BLaER1 (cell line): ENCODE measurements around the gene LGMN.
"Not testable (repeated sequence)": the region's sequence is repeated elsewhere in the genome, so short reads cannot be mapped to it uniquely, and the experiment has no call there.

Experiments
- H3K27ac ChIP-seq: shearing (Covaris generic); formaldehyde crosslinking; 2 replicates; pipeline ENCODE4 v1.8.1; 2022
- H3K27me3 ChIP-seq: shearing (Covaris generic); formaldehyde crosslinking; 2 replicates; pipeline ENCODE4 v1.8.1; 2022
- H3K36me3 ChIP-seq: shearing (Covaris generic); formaldehyde crosslinking; 2 replicates; pipeline ENCODE4 v1.8.1; 2022
- H3K4me1 ChIP-seq: shearing (Covaris generic); formaldehyde crosslinking; 2 replicates; pipeline ENCODE4 v1.8.1; 2022
- H3K4me2 ChIP-seq: shearing (Covaris generic); formaldehyde crosslinking; 2 replicates; pipeline ENCODE4 v1.8.1; 2022
- H3K4me3 ChIP-seq: shearing (Covaris generic); formaldehyde crosslinking; 2 replicates; pipeline ENCODE4 v1.8.1; 2022
- H3K9ac ChIP-seq: shearing (Covaris generic); formaldehyde crosslinking; 2 replicates; pipeline ENCODE4 v1.8.1; 2022
- H3K9me3 ChIP-seq: shearing (Covaris generic); formaldehyde crosslinking; 2 replicates; pipeline ENCODE4 v1.8.1; 2022
- H4K20me1 ChIP-seq: shearing (Covaris generic); formaldehyde crosslinking; 2 replicates; pipeline ENCODE4 v1.8.1; 2022
- Cebpa-rat ChIP-seq: shearing (Covaris generic); IDR thresholded peaks from 2 replicates; pipeline ENCODE4 v1.8.1; 2022

LGMN gene

DNA sequence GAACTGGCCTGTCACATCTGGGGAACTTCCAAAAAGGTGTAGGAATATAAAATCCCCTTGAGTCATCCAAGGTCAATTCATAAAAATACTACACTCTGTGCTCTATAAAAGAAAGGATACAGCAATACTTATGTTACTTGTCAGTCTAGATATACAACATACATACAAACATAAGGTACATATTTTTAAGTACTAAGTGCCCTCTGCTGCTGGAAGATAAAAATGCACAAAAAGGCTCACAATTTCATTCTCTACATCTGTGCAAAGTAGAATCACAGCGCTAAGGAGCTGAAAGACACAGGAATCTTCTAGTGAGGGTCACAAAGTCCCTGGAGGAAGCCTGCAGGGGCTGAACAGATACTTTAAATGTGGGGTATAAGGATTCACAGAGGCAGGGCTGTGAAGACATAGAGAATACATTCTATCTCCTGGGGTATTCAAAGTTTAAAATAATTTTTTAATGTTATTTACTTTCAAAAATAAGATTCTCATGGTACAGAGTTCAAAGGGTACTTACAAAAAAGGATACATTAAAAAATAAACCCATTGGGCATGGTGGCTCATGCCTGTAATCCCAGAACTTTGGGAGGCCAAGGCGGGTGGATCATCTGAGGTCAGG lies 35.5 kb upstream of the LGMN start:
- H3K4me3 ChIP-seq, result no peak overlapping the region
- H3K4me2 ChIP-seq, result no peak overlapping the region
- peaks cover 20% of the 10 kb centered on the region for H3K4me1 ChIP-seq

DNA sequence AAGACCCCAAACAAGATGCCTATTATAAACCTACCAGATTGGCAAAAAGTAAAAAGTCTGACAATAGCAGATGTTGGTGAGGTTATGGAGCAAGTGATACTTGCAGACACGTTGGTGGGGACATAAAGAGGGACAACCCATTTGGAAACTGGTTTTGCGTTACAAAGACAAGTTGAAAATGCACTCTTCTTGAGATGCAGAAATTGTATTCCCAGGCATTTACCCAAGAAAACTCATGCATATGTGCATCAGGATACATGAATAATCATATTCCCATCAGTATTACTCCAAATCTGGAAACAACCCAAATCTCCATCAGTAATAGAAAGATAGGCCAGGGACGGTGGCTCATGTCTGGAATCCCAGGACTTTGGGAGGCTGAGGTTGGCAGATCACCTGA lies 32.9 kb upstream of the LGMN start:
- Histone ChIP-seq H3K27me3 (no peaks in the 10 kb centered on the region), H3K4me2 (no peak overlapping the region), H4K20me1 (no peaks in the 10 kb centered on the region), H3K36me3 (no peaks in the 10 kb centered on the region), H3K4me3 (no peak overlapping the region), H3K9ac (no peak overlapping the region), H3K9me3 (no peaks in the 10 kb centered on the region), H3K27ac (no peak overlapping the region), H3K4me1 (peaks cover 41% of the 10 kb centered on the region)
- TF ChIP-seq Cebpa-rat, result no peak

More for the DNA sequence above, 35.5 kb upstream of the LGMN start:
- H3K27me3 ChIP-seq, result no peaks in the 10 kb centered on the region
- no peaks in the 10 kb centered on the region for H4K20me1 ChIP-seq
- H3K27ac ChIP-seq, result no peak overlapping the region
- no peak for TF ChIP-seq Cebpa-rat
- no peak overlapping the region for H3K9ac ChIP-seq
- peaks cover 15% of the 10 kb centered on the region for H3K9me3 ChIP-seq
- no peaks in the 10 kb centered on the region for H3K36me3 ChIP-seq

DNA sequence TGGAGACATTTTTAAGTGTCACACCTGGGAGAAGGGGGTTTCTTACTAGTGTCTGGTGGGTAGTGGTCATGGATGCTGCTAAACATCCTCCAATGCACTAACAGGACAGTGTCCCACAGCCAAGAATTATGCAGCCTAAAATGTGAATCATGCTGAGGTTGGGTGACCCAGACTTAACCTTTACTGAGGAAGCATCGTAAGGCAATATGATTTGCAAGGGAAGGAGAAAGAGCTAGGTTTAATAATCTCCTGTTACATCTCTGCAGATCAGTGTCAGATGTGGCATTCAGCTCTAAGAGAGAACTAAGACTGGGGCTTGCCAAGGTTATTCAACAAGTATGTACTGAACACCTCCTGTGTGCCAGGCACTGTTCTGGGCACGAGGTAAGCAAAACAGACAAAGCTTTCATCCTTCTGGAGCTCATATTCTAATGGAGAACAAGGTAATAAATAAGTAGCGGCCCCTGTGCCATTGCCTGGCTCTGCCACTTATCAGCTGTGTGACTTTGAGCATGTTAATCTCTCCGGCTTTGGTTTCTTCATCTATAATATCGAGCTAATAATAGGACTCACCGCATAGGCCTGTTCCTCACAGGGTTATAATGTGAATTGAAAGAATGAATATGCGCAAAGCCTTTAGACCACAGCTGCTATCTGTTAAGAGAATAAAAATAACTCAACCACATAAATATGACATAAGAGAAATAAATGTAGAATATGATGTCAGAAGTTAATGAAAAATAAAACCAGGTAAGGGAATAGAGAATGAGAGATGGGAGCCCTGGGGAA lies 32.2 kb upstream of the LGMN start:
- Histone ChIP-seq H3K27me3 (no peaks in the 10 kb centered on the region), H3K4me2 (no peak overlapping the region), H3K36me3 (no peaks in the 10 kb centered on the region), H3K4me3 (no peak overlapping the region), H3K9ac (no peak overlapping the region), H4K20me1 (no peaks in the 10 kb centered on the region), H3K27ac (no peak overlapping the region), H3K9me3 (no peaks in the 10 kb centered on the region), H3K4me1 (peaks cover 41% of the 10 kb centered on the region)
- no peak for TF ChIP-seq Cebpa-rat

DNA sequence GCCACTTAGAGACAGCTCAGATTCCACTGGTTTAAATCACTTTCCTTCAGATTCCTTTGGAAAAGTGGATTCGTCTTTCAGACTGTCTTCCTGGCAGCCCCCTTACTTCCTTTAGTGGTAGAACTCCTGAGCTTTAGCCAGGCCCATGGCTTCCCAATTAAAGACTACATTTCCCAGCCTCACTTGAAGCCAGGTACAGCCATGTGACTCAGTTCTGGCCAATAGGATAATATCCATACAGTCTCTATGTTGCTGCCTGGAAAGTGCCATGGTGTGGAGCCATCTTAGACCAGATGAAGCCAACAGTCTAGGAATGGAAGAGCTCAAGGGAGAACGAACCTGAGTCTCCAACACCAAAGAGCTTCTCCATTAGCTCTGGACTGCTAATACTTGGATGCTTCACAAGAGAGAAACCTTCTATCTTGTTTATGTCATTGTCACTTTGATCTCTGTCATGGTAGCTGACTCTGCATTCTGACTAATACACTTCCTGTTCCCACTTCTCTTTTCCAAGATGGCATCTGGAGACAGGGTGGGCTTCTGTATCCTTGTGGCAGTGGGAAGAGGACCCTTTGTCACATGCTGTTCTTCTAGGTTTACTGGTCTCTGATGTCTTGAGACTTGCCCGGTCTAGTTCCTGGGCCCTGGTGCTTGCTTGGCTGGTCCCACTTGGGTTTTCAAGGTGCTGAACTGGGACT lies 30.6 kb upstream of the LGMN start:
- H4K20me1 ChIP-seq, H3K4me3 ChIP-seq, H3K27me3 ChIP-seq, H3K9me3 ChIP-seq, H3K27ac ChIP-seq, H3K36me3 ChIP-seq, H3K9ac ChIP-seq: not testable (repeated sequence)
- Histone ChIP-seq H3K4me1 (peaks cover 54% of the 10 kb centered on the region), H3K4me2 (peak overlapping the region; percentile 39)

DNA sequence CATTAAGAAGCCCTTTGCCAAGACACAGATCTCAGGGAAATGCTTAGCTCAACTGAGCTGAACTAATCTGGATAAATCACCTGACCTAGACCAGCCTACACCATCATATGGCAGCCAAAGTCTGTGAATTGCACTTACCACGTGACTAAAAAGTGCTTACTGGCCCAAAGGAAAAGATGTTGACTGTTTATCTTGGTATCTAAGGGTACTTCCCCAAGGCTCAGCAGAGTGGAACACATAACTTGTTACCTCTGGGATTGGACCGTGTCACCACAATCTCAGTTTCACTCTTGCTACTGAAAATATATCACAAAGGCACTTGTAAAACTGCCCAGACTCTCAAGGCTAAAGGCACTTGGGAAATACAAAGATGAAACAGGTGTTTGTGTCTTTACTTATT lies 26.9 kb upstream of the LGMN start:
- not testable (repeated sequence) for H3K36me3 ChIP-seq, H3K27ac ChIP-seq, H3K4me3 ChIP-seq, H4K20me1 ChIP-seq, H3K9me3 ChIP-seq, H3K27me3 ChIP-seq, H3K9ac ChIP-seq
- Histone ChIP-seq H3K4me1 (peaks cover 56% of the 10 kb centered on the region), H3K4me2 (peak overlapping the region; percentile 70)

DNA sequence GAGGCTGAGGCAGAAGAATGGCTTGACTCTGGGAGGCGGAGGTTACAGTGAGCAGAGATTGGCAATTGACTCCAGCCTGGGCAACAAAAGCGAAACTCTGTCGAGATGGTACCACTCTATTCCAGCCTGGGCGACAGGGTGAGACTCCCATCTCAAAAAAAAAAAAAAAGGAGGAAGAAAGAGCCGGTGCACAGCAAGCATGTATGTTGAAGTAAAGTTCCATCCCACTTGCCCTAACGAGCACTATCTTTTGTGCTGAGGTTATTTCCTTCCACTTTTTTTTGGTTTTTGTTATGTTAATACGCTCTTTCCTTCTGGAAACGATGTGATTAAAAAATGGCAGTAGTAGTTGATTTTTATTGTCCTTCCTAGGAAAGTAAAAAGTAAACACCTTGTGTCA lies 26.1 kb upstream of the LGMN start:
- Histone ChIP-seq H3K4me2 (peak overlapping the region; percentile 70), H3K36me3 (no peaks in the 10 kb centered on the region), H3K4me3 (no peak overlapping the region), H3K4me1 (peaks cover 54% of the 10 kb centered on the region), H3K27ac (no peak overlapping the region), H3K27me3 (no peaks in the 10 kb centered on the region), H4K20me1 (no peaks in the 10 kb centered on the region), H3K9me3 (no peaks in the 10 kb centered on the region), H3K9ac (no peak overlapping the region)
- TF ChIP-seq Cebpa-rat, result no peak

DNA sequence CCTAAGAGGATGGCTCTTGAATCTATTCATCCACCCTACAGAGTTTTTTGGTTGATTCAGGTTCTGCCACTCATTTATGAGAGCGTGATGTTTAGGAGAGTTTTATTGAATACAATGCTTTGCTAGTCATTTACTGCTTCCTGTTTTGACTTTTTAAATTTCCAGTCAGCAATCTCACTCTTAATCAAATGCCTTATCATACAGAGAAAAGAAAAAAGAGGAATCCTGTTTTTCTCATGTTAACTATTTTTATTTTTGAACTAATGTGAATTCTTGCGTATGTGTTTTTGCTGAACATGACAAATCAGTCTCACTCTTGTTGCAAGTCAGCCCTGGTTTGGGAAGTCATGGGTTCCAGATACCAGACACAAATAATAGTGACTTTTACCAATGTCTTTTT lies 22.1 kb upstream of the LGMN start:
- H3K9me3 ChIP-seq, result no peaks in the 10 kb centered on the region
- H4K20me1 ChIP-seq, result no peaks in the 10 kb centered on the region
- peaks cover 29% of the 10 kb centered on the region for H3K4me1 ChIP-seq
- H3K4me3 ChIP-seq, result no peak overlapping the region
- no peaks in the 10 kb centered on the region for H3K27me3 ChIP-seq
- no peak overlapping the region for H3K9ac ChIP-seq
- H3K4me2 ChIP-seq, result no peak overlapping the region
- no peak overlapping the region for H3K27ac ChIP-seq
- H3K36me3 ChIP-seq, result no peaks in the 10 kb centered on the region
- no peak for TF ChIP-seq Cebpa-rat

DNA sequence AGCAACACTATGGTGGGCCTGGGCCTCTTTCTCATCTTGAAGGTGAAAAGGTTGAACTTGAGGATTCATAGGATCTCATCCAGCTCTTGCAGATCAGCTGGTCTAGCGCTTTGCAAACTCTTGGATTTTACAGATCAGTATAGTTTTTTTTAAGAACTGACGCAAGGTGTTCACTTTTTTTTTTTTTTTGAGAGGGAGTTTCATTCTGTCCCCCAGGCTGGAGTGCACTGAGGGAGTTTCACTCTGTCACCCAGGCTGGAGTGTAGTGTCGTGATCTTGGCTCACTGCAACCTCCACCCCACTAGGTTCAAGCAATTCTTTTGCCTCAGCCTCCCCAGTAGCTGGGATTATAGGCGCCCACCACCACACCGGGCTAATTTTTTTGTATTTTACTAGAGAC lies 20.4 kb upstream of the LGMN start:
- no peaks in the 10 kb centered on the region for H4K20me1 ChIP-seq
- no peak overlapping the region for H3K4me3 ChIP-seq
- no peak overlapping the region for H3K9ac ChIP-seq
- H3K9me3 ChIP-seq, result no peaks in the 10 kb centered on the region
- peaks cover 22% of the 10 kb centered on the region for H3K4me1 ChIP-seq
- no peak overlapping the region for H3K27ac ChIP-seq
- no peaks in the 10 kb centered on the region for H3K36me3 ChIP-seq
- no peak for TF ChIP-seq Cebpa-rat
- H3K27me3 ChIP-seq, result no peaks in the 10 kb centered on the region
- peak overlapping the region; percentile 39 for H3K4me2 ChIP-seq

DNA sequence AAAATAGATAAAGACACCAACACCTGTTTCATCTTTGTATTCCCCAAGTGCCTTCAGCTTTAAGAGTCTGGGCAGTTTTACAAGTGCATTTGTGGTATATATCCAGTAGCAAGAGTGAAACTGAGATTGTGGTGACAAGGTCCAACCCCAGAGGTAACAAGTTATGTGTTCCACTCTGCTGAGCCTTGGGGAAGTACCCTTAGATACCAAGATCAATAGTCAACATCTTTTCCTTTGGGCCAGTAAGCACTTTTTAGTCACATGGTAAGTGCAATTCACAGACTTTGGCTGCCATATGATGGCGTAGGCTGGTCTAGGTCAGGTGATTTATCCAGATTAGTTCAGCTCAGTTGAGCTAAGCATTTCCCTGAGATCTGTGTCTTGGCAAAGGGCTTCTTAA lies 19.8 kb upstream of the LGMN start:
- peaks cover 23% of the 10 kb centered on the region for H3K4me1 ChIP-seq
- H3K27ac ChIP-seq, H3K27me3 ChIP-seq, H3K9me3 ChIP-seq, H4K20me1 ChIP-seq, H3K9ac ChIP-seq, H3K36me3 ChIP-seq, H3K4me3 ChIP-seq: not testable (repeated sequence)
- peak overlapping the region; percentile 39 for H3K4me2 ChIP-seq

DNA sequence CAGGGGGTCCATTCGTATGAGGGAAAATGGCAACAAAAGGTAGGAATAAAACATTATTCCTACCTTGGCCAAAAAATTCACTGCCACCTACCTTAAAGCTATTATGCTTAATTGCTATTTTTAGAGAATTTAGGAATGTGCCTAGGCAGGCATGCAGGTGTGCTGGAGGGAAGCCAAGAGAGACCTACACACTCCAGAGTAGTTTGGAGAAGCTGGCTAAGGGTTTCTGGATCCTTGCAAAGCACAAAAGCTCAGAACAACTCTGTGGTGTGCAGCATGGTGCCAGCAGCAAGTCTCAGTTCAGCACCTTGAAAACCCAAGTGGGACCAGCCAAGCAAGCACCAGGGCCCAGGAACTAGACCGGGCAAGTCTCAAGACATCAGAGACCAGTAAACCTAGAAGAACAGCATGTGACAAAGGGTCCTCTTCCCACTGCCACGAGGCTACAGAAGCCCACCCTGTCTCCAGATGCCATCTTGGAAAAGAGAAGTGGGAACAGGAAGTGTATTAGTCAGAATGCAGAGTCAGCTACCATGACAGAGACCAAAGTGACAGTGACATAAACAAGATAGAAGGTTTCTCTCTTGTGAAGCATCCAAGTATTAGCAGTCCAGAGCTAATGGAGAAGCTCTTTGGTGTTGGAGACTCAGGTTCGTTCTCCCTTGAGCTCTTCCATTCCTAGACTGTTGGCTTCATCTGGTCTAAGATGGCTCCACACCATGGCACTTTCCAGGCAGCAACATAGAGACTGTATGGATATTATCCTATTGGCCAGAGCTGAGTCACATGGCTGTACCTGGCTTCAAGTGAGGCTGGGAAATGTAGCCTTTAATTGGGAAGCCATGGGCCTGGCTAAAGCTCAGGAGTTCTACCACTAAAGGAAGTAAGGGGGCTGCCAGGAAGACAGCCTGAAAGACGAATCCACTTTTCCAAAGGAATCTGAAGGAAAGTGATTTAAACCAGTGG lies 15.5 kb upstream of the LGMN start:
- not testable (repeated sequence) for H3K4me3 ChIP-seq, H3K4me2 ChIP-seq, H3K9ac ChIP-seq, H3K9me3 ChIP-seq, H3K36me3 ChIP-seq, H3K27me3 ChIP-seq, H3K27ac ChIP-seq, H4K20me1 ChIP-seq
- peaks cover 40% of the 10 kb centered on the region for H3K4me1 ChIP-seq
